Astrocyte (in vitro differentiated cells and primary cell): Measurements from ENCODE around the gene ANKRD60.

ENCODE experiments used
- EZH2 ChIP-seq: IDR thresholded peaks from 2 replicates; pipeline ENCODE4 v1.6.1; 2012; ENCODE audit warnings: mild to moderate bottlenecking, low read length, inconsistent platforms; ENCODE audit not compliant: insufficient read depth
- TF ChIP-seq, protein P1 (sequence below): IDR thresholded peaks from 2 replicates; pipeline ENCODE4 v1.5.1; 2011; ENCODE audit warnings: low read depth, mild to moderate bottlenecking, inconsistent platforms, low read length, moderate library complexity; ENCODE audit not compliant: insufficient read depth

DNA sequence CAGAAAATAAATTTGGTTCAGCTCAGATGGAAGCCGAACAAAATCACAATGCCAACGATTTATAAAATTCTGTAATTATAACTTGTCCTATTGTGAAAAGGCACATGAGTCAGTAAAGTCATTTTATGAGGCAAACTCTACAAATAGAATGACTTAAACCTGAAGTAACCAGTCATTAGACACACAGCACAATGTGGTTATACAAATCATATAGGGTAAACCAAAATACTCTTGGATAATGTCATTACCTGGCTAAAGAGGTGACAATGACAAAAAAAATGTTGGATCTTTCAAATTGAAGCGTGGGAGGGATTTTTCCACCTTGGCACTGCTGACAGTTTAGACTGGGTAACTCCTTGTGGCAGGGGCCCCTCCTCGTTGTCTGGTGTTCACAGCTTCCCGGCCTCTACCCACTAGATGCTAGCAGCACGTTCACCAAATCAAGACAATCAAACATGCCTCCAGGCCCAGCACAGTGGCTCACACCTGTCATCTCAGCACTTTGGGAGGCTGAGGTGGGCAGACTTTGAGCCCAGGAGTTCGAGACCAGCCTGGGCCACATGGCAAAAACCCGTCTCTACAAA is 5.0 kb downstream of the ANKRD60 start:
- TF ChIP-seq, protein P1, sequence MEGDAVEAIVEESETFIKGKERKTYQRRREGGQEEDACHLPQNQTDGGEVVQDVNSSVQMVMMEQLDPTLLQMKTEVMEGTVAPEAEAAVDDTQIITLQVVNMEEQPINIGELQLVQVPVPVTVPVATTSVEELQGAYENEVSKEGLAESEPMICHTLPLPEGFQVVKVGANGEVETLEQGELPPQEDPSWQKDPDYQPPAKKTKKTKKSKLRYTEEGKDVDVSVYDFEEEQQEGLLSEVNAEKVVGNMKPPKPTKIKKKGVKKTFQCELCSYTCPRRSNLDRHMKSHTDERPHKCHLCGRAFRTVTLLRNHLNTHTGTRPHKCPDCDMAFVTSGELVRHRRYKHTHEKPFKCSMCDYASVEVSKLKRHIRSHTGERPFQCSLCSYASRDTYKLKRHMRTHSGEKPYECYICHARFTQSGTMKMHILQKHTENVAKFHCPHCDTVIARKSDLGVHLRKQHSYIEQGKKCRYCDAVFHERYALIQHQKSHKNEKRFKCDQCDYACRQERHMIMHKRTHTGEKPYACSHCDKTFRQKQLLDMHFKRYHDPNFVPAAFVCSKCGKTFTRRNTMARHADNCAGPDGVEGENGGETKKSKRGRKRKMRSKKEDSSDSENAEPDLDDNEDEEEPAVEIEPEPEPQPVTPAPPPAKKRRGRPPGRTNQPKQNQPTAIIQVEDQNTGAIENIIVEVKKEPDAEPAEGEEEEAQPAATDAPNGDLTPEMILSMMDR = no peak
- TF ChIP-seq EZH2 = no peak
